ENCODE results near the gene ITGA3.

ITGA3 gene

GRCh38 chr17:50103252-50103651 is 47.3 kb downstream of the ITGA3 start:
- DNase-seq (ENCODE audit: low spot score) = no peak
- no peak for TF ChIP-seq CTCF (IDR thresholded peaks at IDR 0.05; ENCODE audit: extremely low read depth, insufficient read depth, missing control alignments)
- in situ Hi-C loops (cut with MboI; ENCODE audit: low pct_unique_long_range_greater_than_20kb, low sequenced_read_pairs, unreplicated experiment) = no loop called here

- in situ Hi-C loops (cut with MboI; ENCODE audit: low pct_unique_long_range_greater_than_20kb, low sequenced_read_pairs, unreplicated experiment) = no loop called here
- DNase-seq (ENCODE audit: low spot score) = no peak
- TF ChIP-seq CTCF (IDR thresholded peaks at IDR 0.05; ENCODE audit: extremely low read depth, insufficient read depth, missing control alignments) = no peak
Measured at GRCh38 chr17:50103941-50104340, 48.0 kb downstream of the ITGA3 start.

GRCh38 chr17:50105811-50106210 is 49.9 kb downstream of the ITGA3 start:
- no peak for DNase-seq (ENCODE audit: low spot score)
- in situ Hi-C loops (cut with MboI; ENCODE audit: low pct_unique_long_range_greater_than_20kb, low sequenced_read_pairs, unreplicated experiment) = no loop called here
- TF ChIP-seq CTCF (IDR thresholded peaks at IDR 0.05; ENCODE audit: extremely low read depth, insufficient read depth, missing control alignments) = no peak

GRCh38 chr17:50106393-50107131 is 50.7 kb downstream of the ITGA3 start:
- no peak for TF ChIP-seq CTCF (IDR thresholded peaks at IDR 0.05; ENCODE audit: extremely low read depth, insufficient read depth, missing control alignments)
- in situ Hi-C loops (cut with MboI; ENCODE audit: low pct_unique_long_range_greater_than_20kb, low sequenced_read_pairs, unreplicated experiment) = no loop called here

GRCh38 chr17:50107790-50108414 is 52.0 kb downstream of the ITGA3 start:
- in situ Hi-C loops (cut with MboI; ENCODE audit: low pct_unique_long_range_greater_than_20kb, low sequenced_read_pairs, unreplicated experiment) = no loop called here
- no peak for TF ChIP-seq CTCF (IDR thresholded peaks at IDR 0.05; ENCODE audit: extremely low read depth, insufficient read depth, missing control alignments)
- DNase-seq (ENCODE audit: low spot score) = no peak

More at GRCh38 chr17:50106393-50107131, 50.7 kb downstream of the ITGA3 start:
- no peak for DNase-seq (ENCODE audit: low spot score)

- in situ Hi-C loops (cut with MboI; ENCODE audit: low pct_unique_long_range_greater_than_20kb, low sequenced_read_pairs, unreplicated experiment) = no loop called here
- no peak for DNase-seq (ENCODE audit: low spot score)
- no peak for TF ChIP-seq CTCF (IDR thresholded peaks at IDR 0.05; ENCODE audit: extremely low read depth, insufficient read depth, missing control alignments)
Measured at GRCh38 chr17:50108556-50108955, 52.6 kb downstream of the ITGA3 start.
